Calu3 (cell line): ENCODE data around the gene NCKAP5. TPM values are rescaled to one million over a fixed set of nuclear protein-coding genes. Genes with fewer than 3 reads are reported as not detected.

Source experiments
- BruUV-seq: library from RNA; stranded (reverse); fragments of 400-500 nt; replicated peaks from 2 replicates; lab custom pipeline; 2021; lab: Mats Ljungman, UMichigan
- CTCF ChIA-PET: fragments of 300-600 bp; sonication (Branson Sonifier 250); formaldehyde crosslinking; loops from one replicate; lab custom pipeline; 2022; ENCODE audit warnings: antibody characterized with exemption; lab: Charles Lee
- DNase-seq: peaks from one replicate; pipeline ENCODE4 v3.0.0; 2022
- H3K27ac Mint-ChIP-seq: one replicate; pipeline ENCODE4 v1.8.0; 2022; ENCODE audit warnings: mixed read lengths; ENCODE audit not compliant: unreplicated experiment
- H3K27me3 Mint-ChIP-seq: one replicate; pipeline ENCODE4 v1.8.0; 2022; ENCODE audit warnings: mixed read lengths; ENCODE audit not compliant: unreplicated experiment
- H3K36me3 Mint-ChIP-seq: one replicate; pipeline ENCODE4 v1.8.0; 2022; ENCODE audit warnings: mild to moderate bottlenecking, moderate library complexity, mixed read lengths; ENCODE audit not compliant: insufficient read depth, unreplicated experiment
- H3K4me1 Mint-ChIP-seq: one replicate; pipeline ENCODE4 v1.8.0; 2022; ENCODE audit warnings: mild to moderate bottlenecking, low read depth, mixed read lengths; ENCODE audit not compliant: unreplicated experiment
- H3K4me3 Mint-ChIP-seq: one replicate; pipeline ENCODE4 v1.8.0; 2022; ENCODE audit warnings: mild to moderate bottlenecking, low read depth, moderate library complexity, mixed read lengths; ENCODE audit not compliant: unreplicated experiment
- H3K9me3 Mint-ChIP-seq: one replicate; pipeline ENCODE4 v1.8.0; 2022; ENCODE audit warnings: low read depth, mixed read lengths; ENCODE audit not compliant: unreplicated experiment
- intact Hi-C: fragments of 100-400 bp; cut with micrococcal nuclease; formaldehyde crosslinking; loops from one replicate; pipeline ENCODE4 v1.10.0; 2022; ENCODE audit not compliant: unreplicated experiment
- total RNA-seq: library from RNA; stranded (reverse); gene quantifications from 2 replicates; pipeline ENCODE4 v1.2.3, GENCODE V29; 2022
- TF ChIP-seq, protein P1 (sequence below): fragments of 200-600 bp; IDR thresholded peaks from one replicate; pipeline ENCODE4 v1.8.0; 2022; ENCODE audit warnings: antibody characterized with exemption; ENCODE audit not compliant: unreplicated experiment

The NCKAP5 gene
- total RNA-seq, 1 experiment from 2014 or later: 2.2 TPM

- Mint-ChIP-seq H3K4me3 (no peak overlapping the region), H3K27me3 (peaks cover 26% of the 10 kb centered on the region), H3K9me3 (peaks cover 3% of the 10 kb centered on the region), H3K27ac (no peak overlapping the region), H3K4me1 (peaks cover 24% of the 10 kb centered on the region), H3K36me3 (no peaks in the 10 kb centered on the region)
- DNase-seq: no peak
- no TSS peak for BruUV-seq
- intact Hi-C loops: no loop called here
- CTCF ChIA-PET: no interaction called here
- TF ChIP-seq, protein P1, sequence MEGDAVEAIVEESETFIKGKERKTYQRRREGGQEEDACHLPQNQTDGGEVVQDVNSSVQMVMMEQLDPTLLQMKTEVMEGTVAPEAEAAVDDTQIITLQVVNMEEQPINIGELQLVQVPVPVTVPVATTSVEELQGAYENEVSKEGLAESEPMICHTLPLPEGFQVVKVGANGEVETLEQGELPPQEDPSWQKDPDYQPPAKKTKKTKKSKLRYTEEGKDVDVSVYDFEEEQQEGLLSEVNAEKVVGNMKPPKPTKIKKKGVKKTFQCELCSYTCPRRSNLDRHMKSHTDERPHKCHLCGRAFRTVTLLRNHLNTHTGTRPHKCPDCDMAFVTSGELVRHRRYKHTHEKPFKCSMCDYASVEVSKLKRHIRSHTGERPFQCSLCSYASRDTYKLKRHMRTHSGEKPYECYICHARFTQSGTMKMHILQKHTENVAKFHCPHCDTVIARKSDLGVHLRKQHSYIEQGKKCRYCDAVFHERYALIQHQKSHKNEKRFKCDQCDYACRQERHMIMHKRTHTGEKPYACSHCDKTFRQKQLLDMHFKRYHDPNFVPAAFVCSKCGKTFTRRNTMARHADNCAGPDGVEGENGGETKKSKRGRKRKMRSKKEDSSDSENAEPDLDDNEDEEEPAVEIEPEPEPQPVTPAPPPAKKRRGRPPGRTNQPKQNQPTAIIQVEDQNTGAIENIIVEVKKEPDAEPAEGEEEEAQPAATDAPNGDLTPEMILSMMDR: no peak
Observed at GRCh38 chr2:133363884-133364283, 204.4 kb downstream of the NCKAP5 start.

DNA sequence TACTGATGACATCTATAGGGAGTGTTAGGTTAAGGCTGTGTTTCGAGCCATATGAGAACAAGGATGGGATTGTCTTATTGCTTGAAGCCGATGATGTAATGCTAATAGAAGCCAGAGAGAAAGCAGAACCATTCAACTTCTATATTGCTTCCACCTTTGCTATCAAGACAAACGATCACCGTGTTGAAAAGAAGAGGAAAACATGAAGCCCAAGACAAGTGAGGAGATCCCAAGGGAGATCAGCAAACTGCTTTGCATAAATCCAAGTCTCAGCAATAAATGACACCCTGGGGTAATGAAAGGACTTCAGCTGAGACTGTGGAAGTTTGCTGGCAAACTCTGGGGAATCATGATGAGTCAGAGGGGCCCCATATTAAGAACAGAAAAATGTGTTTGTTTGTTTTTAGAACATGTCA lies 206.2 kb downstream of the NCKAP5 start:
- H3K9me3 Mint-ChIP-seq: peaks cover 3% of the 10 kb centered on the region
- H3K27ac Mint-ChIP-seq: peak overlapping the region; percentile 25
- H3K36me3 Mint-ChIP-seq: no peaks in the 10 kb centered on the region
- CTCF ChIA-PET: no interaction called here
- peak overlapping the region; percentile 41 for H3K4me3 Mint-ChIP-seq
- BruUV-seq: no TSS peak
- intact Hi-C loops: no loop called here
- peak; percentile 4 for DNase-seq
- H3K4me1 Mint-ChIP-seq: peaks cover 20% of the 10 kb centered on the region
- H3K27me3 Mint-ChIP-seq: peaks cover 19% of the 10 kb centered on the region
- TF ChIP-seq, protein P1: no peak

- Mint-ChIP-seq H3K4me3 (no peak overlapping the region), H3K27ac (peak overlapping the region; percentile 46), H3K27me3 (peaks cover 19% of the 10 kb centered on the region), H3K4me1 (peaks cover 20% of the 10 kb centered on the region), H3K9me3 (peaks cover 3% of the 10 kb centered on the region), H3K36me3 (no peaks in the 10 kb centered on the region)
- intact Hi-C loops: no loop called here
- CTCF ChIA-PET: interaction anchor here (0.7 kb wide), 1 partner anchor 215 kb away, joined by 3 read pairs; no protein-coding TSS in a partner anchor
- TF ChIP-seq, protein P1: no peak
- DNase-seq: no peak
- BruUV-seq: no TSS peak
Observed at GRCh38 chr2:133360882-133361281, 207.4 kb downstream of the NCKAP5 start.

DNA sequence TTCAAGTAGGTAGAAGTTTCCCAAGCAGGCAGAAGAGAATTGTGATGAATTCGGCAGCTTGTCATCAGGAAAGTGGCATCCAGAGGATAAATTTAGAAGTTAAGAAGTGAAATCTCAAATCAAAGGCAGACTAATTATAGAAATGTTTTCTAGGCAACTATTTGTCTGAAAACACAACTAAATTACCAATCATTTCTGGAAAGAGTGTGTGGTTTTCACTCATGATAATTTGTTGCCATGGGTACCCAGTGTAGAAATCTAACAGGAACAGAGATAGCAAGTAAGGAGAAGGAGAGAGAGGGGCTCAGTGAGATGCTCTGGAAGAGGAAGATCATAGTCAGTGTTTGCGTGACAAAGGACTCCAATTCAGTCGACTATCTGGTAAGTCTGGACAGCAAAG lies 208.1 kb downstream of the NCKAP5 start:
- peaks cover 20% of the 10 kb centered on the region for H3K4me1 Mint-ChIP-seq
- TF ChIP-seq, protein P1: no peak
- BruUV-seq: no TSS peak
- CTCF ChIA-PET: no interaction called here
- H3K27ac Mint-ChIP-seq: peak overlapping the region; percentile 46
- peaks cover 3% of the 10 kb centered on the region for H3K9me3 Mint-ChIP-seq
- H3K27me3 Mint-ChIP-seq: peaks cover 19% of the 10 kb centered on the region
- intact Hi-C loops: no loop called here
- H3K36me3 Mint-ChIP-seq: no peaks in the 10 kb centered on the region
- no peak for DNase-seq
- H3K4me3 Mint-ChIP-seq: no peak overlapping the region
